Spleen (tissue), 7 donors: Measurements from ENCODE around the gene RGS9BP.
"Not testable (repeated sequence)": the region's sequence is repeated elsewhere in the genome, so short reads cannot be mapped to it uniquely, and the experiment has no call there.

Experiments used
- CTCF ChIP-seq, 11 experiments: fragments of 200-600 bp in 7 of 11; fragments of 450-650 bp in 4 of 11; sonication (generic) in 4 of 11; IDR thresholded peaks in 8 of 11; conservative IDR thresholded peaks in 3 of 11; 1 replicate in 7 of 11; 2 replicates in 4 of 11; pipeline versions ENCODE4 v1.4.0 to v1.8.0; 2016 to 2021; ENCODE audit warnings: antibody characterized with exemption in 11 of 11, inconsistent platforms in 4 of 11, mild to moderate bottlenecking in 1 of 11
- POLR2A ChIP-seq, 3 donors: fragments of 450-650 bp; IDR thresholded peaks; one replicate each; pipeline ENCODE4 v1.5.1; 2017; ENCODE audit warnings: antibody characterized with exemption in 3 of 3, mild to moderate bottlenecking in 1 of 3
- POLR2AphosphoS5 ChIP-seq, 3 donors: sonication (generic); formaldehyde crosslinking; IDR thresholded peaks; one replicate each; pipeline ENCODE4 v1.5.1; 2017; ENCODE audit warnings: antibody characterized with exemption in 3 of 3
- donor health status: DM: no; HTN: no; CAD: no; lungs with moderate emphysema.
- donor health status: DM: no; HTN: no; CAD: no.
- donor health status: DM: no; HTN: no; CAD: no.

- TF ChIP-seq CTCF (IDR thresholded peaks at IDR 0.05 in 8 of 11, conservative IDR thresholded peaks at IDR 0.05 in 3 of 11); POLR2AphosphoS5 (IDR thresholded peaks at IDR 0.05); POLR2A (IDR thresholded peaks at IDR 0.05): not testable (repeated sequence)
Measured at GRCh38 chr19:32694851-32695250, 19.2 kb downstream of the RGS9BP start.
